PFSK-1 (cell line): Measurements from ENCODE around the gene AIFM3. TPM values are rescaled to one million over a fixed set of nuclear protein-coding genes. Genes with fewer than 3 reads are reported as not detected.

Source experiments
- FOXP2 ChIP-seq: optimal IDR thresholded peaks from 2 replicates; pipeline ENCODE3; 2011; ENCODE audit warnings: borderline replicate concordance, control low read depth, inconsistent platforms; ENCODE audit not compliant: insufficient read depth; ENCODE audit errors: extremely low read length, extremely low read depth
- POLR2AphosphoS5 ChIP-seq: IDR thresholded peaks from 2 replicates; pipeline ENCODE4 v1.6.1; 2012; ENCODE audit warnings: low read depth, mild to moderate bottlenecking, control low read depth, low read length, moderate library complexity
- SIN3A ChIP-seq: IDR thresholded peaks from 2 replicates; pipeline ENCODE4 v1.6.1; 2012; ENCODE audit warnings: mild to moderate bottlenecking, low read length, moderate library complexity, borderline replicate concordance; ENCODE audit not compliant: insufficient read depth
- TAF1 ChIP-seq: IDR thresholded peaks from 2 replicates; pipeline ENCODE4 v1.6.1; 2012; ENCODE audit warnings: low read length, control low read depth, borderline replicate concordance; ENCODE audit not compliant: insufficient read depth
- polyA plus RNA-seq: library from polyadenylated mRNA; unstranded; fragments of >200 nt; gene quantifications from one replicate; pipeline ENCODE4 v1.2.1, GENCODE V29; 2012; ENCODE audit warnings: low read depth, missing spikeins; ENCODE audit not compliant: insufficient read length
- TF ChIP-seq, protein P1 (sequence below), 2 experiments: IDR thresholded peaks; 2 replicates each; pipeline versions ENCODE4 v1.6.1 to v1.8.0; 2011 to 2012; ENCODE audit warnings: low read depth in 2 of 2, low read length in 2 of 2, control low read depth in 1 of 2, inconsistent platforms in 1 of 2, mild to moderate bottlenecking in 1 of 2, moderate library complexity in 1 of 2; ENCODE audit not compliant: insufficient read depth in 1 of 2

The AIFM3 gene, protein sequence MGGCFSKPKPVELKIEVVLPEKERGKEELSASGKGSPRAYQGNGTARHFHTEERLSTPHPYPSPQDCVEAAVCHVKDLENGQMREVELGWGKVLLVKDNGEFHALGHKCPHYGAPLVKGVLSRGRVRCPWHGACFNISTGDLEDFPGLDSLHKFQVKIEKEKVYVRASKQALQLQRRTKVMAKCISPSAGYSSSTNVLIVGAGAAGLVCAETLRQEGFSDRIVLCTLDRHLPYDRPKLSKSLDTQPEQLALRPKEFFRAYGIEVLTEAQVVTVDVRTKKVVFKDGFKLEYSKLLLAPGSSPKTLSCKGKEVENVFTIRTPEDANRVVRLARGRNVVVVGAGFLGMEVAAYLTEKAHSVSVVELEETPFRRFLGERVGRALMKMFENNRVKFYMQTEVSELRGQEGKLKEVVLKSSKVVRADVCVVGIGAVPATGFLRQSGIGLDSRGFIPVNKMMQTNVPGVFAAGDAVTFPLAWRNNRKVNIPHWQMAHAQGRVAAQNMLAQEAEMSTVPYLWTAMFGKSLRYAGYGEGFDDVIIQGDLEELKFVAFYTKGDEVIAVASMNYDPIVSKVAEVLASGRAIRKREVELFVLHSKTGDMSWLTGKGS
- 0.13 TPM for polyA plus RNA-seq

DNA sequence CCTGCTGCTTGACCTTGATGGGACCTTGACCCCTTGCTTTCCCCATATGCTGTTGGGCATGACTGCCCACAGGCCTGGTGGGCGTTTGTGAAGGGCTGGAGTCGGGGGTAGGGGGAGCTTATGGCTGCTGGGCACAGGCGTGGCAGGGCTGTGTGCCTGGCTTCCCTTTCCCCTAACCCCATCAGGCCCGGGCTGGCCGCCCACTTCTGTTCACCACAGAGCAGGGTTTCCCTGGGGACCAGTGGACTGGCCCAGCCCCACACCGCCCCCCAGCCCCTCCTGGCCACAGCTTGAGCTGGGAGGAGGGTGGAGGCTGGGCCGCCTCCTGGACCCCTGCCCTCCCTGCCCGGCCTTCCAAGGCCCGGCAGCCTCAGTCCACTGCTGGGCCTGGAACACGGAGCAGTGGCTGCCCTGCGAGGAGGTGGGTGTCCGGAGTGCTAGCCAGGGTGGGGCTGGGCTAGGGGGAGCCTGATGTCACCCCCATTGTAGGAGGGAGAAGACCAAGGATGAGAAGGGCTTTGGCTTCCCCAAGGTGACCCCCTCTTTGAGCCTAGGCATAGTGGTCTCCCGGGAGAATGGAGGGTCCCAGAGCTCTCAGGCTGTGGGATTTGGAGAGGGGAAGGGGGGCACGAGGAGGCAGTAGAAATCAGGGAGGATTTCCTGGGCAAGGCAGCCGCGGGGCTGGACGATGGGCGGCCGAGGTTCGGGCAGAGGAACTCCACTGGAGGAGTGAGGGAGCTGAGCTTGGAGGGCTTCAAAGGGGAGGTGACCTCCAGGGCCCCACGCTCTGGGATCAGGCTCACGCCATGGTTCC lies at the start of gene AIFM3:
Gene AIFM3 (plus strand): TSS at position 373 of the 814 bp plus-strand sequence. CDS start 690 bp downstream, outside the sequence.
- no peak for TF ChIP-seq SIN3A
- no peak for TF ChIP-seq POLR2AphosphoS5
- TF ChIP-seq TAF1: no peak
- TF ChIP-seq, protein P1, sequence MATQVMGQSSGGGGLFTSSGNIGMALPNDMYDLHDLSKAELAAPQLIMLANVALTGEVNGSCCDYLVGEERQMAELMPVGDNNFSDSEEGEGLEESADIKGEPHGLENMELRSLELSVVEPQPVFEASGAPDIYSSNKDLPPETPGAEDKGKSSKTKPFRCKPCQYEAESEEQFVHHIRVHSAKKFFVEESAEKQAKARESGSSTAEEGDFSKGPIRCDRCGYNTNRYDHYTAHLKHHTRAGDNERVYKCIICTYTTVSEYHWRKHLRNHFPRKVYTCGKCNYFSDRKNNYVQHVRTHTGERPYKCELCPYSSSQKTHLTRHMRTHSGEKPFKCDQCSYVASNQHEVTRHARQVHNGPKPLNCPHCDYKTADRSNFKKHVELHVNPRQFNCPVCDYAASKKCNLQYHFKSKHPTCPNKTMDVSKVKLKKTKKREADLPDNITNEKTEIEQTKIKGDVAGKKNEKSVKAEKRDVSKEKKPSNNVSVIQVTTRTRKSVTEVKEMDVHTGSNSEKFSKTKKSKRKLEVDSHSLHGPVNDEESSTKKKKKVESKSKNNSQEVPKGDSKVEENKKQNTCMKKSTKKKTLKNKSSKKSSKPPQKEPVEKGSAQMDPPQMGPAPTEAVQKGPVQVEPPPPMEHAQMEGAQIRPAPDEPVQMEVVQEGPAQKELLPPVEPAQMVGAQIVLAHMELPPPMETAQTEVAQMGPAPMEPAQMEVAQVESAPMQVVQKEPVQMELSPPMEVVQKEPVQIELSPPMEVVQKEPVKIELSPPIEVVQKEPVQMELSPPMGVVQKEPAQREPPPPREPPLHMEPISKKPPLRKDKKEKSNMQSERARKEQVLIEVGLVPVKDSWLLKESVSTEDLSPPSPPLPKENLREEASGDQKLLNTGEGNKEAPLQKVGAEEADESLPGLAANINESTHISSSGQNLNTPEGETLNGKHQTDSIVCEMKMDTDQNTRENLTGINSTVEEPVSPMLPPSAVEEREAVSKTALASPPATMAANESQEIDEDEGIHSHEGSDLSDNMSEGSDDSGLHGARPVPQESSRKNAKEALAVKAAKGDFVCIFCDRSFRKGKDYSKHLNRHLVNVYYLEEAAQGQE (IDR thresholded peaks at IDR 0.05; ENCODE audit: insufficient read depth in 1 of 2, low read depth in 2 of 2, low read length in 2 of 2): no peak
- no peak for TF ChIP-seq FOXP2

DNA sequence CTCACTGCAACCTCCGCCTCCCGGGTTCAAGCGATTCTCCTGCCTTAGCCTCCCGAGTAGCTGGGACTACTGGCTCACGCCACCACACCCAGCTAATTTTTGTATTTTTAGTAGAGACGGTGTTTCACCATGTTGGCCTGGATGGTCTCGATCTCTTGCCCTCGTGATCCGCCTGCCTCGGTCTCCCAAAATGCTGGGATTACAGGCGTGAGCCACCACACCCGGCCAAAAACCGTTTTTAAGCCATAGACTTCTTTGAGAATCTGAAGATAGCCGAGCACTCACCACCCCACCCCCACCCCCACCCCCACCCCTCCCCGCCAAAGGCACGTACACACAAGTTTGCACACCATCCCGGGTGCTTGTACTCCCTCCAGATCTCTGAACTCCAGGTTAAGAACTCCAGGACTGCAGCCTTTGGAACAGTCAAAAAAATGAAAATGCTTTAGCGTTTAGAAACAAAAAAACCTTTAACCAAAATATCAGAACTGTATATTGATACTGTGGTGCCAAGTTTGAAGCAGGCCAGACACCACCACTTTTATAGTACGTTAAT lies 48.3 kb upstream of the AIFM3 start:
- no peak for TF ChIP-seq SIN3A
- TF ChIP-seq TAF1: no peak
- no peak for TF ChIP-seq POLR2AphosphoS5
- TF ChIP-seq FOXP2: no peak
- TF ChIP-seq, protein P1 (IDR thresholded peaks at IDR 0.05; ENCODE audit: insufficient read depth in 1 of 2, low read depth in 2 of 2, low read length in 2 of 2): no peak

DNA sequence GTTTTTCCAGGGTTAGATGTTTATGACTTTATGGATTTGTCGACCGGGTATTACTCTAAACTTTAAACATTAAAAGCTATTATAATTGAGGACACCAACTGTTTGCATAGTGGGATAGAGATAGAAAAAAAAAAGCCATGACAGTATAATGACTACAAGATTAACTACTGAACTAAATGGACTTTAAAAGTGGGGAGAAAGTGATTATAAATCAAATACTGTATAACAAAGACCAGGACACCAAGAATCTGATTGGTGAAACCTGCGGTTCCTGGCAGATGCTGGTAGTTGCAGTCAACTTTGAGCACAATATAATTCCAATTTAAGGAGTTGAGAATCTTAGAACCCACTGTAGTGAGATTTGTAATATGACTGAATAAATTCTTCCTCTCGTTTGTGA lies 47.3 kb upstream of the AIFM3 start:
- TF ChIP-seq, protein P1 (IDR thresholded peaks at IDR 0.05; ENCODE audit: insufficient read depth in 1 of 2, low read depth in 2 of 2, low read length in 2 of 2): no peak
- TF ChIP-seq FOXP2: no peak
- no peak for TF ChIP-seq SIN3A
- no peak for TF ChIP-seq POLR2AphosphoS5
- no peak for TF ChIP-seq TAF1

DNA sequence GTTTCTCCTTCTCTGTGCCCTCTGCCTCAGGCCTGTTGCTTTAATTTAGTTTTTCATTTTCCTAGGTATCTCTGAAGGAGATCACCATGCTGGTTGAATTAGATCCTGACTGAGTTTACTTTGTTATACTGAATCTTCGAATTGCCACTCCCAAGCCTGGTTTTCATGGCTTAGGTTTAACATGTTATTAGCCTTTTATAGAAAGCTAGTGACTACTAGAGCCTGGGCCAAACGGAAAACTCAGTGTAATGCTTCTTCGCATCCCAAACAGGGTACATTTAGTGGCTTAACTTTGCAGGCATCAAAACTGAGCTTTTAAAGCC lies 46.2 kb upstream of the AIFM3 start:
- TF ChIP-seq, protein P1 (IDR thresholded peaks at IDR 0.05; ENCODE audit: insufficient read depth in 1 of 2, low read depth in 2 of 2, low read length in 2 of 2): no peak
- no peak for TF ChIP-seq FOXP2
- TF ChIP-seq SIN3A: no peak
- TF ChIP-seq POLR2AphosphoS5: no peak
- no peak for TF ChIP-seq TAF1
